Activated T-cell treated with anti-CD3 and anti-CD28 coated beads for 48 hours (primary cell): ENCODE measurements around the gene BLOC1S5.
"Not testable (repeated sequence)": the region's sequence is repeated elsewhere in the genome, so short reads cannot be mapped to it uniquely, and the experiment has no call there.

Experiments
- DNase-seq: peaks from one replicate; pipeline ENCODE4 v3.0.0-alpha.2; 2020; ENCODE audit warnings: low read depth

The BLOC1S5 gene

GRCh38 chr6:7992002-7992815 lies 72.0 kb downstream of the BLOC1S5 start:
- no peak for DNase-seq

- DNase-seq = no peak
Measured at GRCh38 chr6:7991536-7991935, 72.7 kb downstream of the BLOC1S5 start.

GRCh38 chr6:7986219-7986618 lies 78.0 kb downstream of the BLOC1S5 start:
- no peak for DNase-seq

- DNase-seq = not testable (repeated sequence)
Measured at GRCh38 chr6:7983967-7984366, 80.2 kb downstream of the BLOC1S5 start.

- DNase-seq = no peak
Measured at GRCh38 chr6:7979831-7980230, 84.4 kb downstream of the BLOC1S5 start.

- DNase-seq = no peak
Measured at GRCh38 chr6:7978736-7979135, 85.5 kb downstream of the BLOC1S5 start.

GRCh38 chr6:7976485-7977056 lies 87.6 kb downstream of the BLOC1S5 start:
- DNase-seq = no peak

- DNase-seq = no peak
Measured at GRCh38 chr6:7975764-7976146, 88.4 kb downstream of the BLOC1S5 start.

- DNase-seq = no peak
Measured at GRCh38 chr6:7974938-7975763, 89.0 kb downstream of the BLOC1S5 start.

- DNase-seq = no peak
Measured at GRCh38 chr6:7974565-7974937, 89.6 kb downstream of the BLOC1S5 start.

GRCh38 chr6:7973584-7973983 lies 90.6 kb downstream of the BLOC1S5 start:
- DNase-seq = no peak

GRCh38 chr6:7971499-7971898 lies 92.7 kb downstream of the BLOC1S5 start:
- no peak for DNase-seq

- DNase-seq = no peak
Measured at GRCh38 chr6:7970616-7971015, 93.6 kb downstream of the BLOC1S5 start.
